Hepatocyte (in vitro differentiated cells): Measurements from ENCODE around the gene TSR3.

ENCODE experiments used
- EZH2 ChIP-seq: fragments of 200-600 bp; sonication (generic); IDR thresholded peaks from 2 replicates; pipeline ENCODE4 v1.6.1; 2016; ENCODE audit warnings: antibody characterized with exemption, mild to moderate bottlenecking, borderline replicate concordance
- EZH2phosphoT487 ChIP-seq: fragments of 200-600 bp; sonication (generic); IDR thresholded peaks from one replicate; pipeline ENCODE4 v1.6.1; 2018; ENCODE audit warnings: antibody characterized with exemption, mild to moderate bottlenecking, low read depth, moderate library complexity; ENCODE audit not compliant: unreplicated experiment, severe bottlenecking
- TF ChIP-seq, protein P1 (sequence below): fragments of 200-600 bp; sonication (generic); IDR thresholded peaks from 2 replicates; pipeline ENCODE4 v1.5.1; 2016; ENCODE audit warnings: antibody characterized with exemption, mild to moderate bottlenecking; ENCODE audit not compliant: poor library complexity

DNA sequence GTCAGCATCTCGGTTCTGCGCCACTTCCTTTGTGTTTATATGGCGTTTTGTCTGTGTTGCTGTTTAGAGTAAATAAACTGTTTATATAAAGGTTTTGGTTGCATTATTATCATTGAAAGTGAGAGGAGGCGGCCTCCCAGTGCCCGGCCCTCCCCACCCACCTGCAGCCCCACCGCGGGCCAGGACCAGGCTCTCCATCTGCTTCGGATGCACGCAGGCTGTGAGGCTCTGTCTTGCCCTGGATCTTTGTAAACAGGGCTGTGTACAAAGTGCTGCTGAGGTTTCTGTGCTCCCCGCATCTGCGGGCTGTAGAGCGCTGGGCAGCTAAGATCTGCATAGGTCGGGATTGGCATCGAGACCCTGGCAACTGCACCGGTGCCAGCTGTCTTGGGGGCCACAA lies 26.4 kb downstream of the TSR3 start:
- TF ChIP-seq, protein P1, sequence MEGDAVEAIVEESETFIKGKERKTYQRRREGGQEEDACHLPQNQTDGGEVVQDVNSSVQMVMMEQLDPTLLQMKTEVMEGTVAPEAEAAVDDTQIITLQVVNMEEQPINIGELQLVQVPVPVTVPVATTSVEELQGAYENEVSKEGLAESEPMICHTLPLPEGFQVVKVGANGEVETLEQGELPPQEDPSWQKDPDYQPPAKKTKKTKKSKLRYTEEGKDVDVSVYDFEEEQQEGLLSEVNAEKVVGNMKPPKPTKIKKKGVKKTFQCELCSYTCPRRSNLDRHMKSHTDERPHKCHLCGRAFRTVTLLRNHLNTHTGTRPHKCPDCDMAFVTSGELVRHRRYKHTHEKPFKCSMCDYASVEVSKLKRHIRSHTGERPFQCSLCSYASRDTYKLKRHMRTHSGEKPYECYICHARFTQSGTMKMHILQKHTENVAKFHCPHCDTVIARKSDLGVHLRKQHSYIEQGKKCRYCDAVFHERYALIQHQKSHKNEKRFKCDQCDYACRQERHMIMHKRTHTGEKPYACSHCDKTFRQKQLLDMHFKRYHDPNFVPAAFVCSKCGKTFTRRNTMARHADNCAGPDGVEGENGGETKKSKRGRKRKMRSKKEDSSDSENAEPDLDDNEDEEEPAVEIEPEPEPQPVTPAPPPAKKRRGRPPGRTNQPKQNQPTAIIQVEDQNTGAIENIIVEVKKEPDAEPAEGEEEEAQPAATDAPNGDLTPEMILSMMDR = no peak
- no peak for TF ChIP-seq EZH2
- TF ChIP-seq EZH2phosphoT487 = no peak
